AG09309 (cell line): Measurements from ENCODE around the gene ARID5B.

ENCODE experiments used
- DNase-seq: peaks from one replicate; pipeline ENCODE4 v3.0.0-alpha.2; 2010; ENCODE audit warnings: low read depth
- H3K4me3 ChIP-seq: 2 replicates; pipeline ENCODE4 v1.5.1; 2011; ENCODE audit warnings: mild to moderate bottlenecking, low read depth, low read length, moderate library complexity; ENCODE audit not compliant: control insufficient read depth
- CTCF ChIP-seq: IDR thresholded peaks from 2 replicates; pipeline ENCODE4 v1.5.1; 2011; ENCODE audit warnings: mild to moderate bottlenecking, low read depth, low read length, inconsistent platforms; ENCODE audit not compliant: insufficient read depth, control insufficient read depth; ENCODE audit errors: missing control alignments

ARID5B gene

GRCh38 chr10:61899663-61899996 lies 1.9 kb upstream of the ARID5B start:
- no peak for TF ChIP-seq CTCF
- DNase-seq: no peak
- peak overlapping the region; percentile 80 for H3K4me3 ChIP-seq

GRCh38 chr10:61899997-61900828 lies 1.3 kb upstream of the ARID5B start:
- H3K4me3 ChIP-seq: peak overlapping the region; percentile 80
- peak; percentile 52 for DNase-seq
- no peak for TF ChIP-seq CTCF

- no peak for DNase-seq
- peak overlapping the region; percentile 80 for H3K4me3 ChIP-seq
- TF ChIP-seq CTCF: no peak
These were observed 438 bp downstream of the ARID5B start for GRCh38 chr10:61901829-61902444.

- peak; percentile 15 for TF ChIP-seq CTCF
- peak overlapping the region; percentile 80 for H3K4me3 ChIP-seq
- no peak for DNase-seq
These were observed 1.1 kb downstream of the ARID5B start for GRCh38 chr10:61902445-61903220.

- peak; percentile 29 for TF ChIP-seq CTCF
- H3K4me3 ChIP-seq: peak overlapping the region; percentile 80
- no peak for DNase-seq
These were observed 1.9 kb downstream of the ARID5B start for GRCh38 chr10:61903221-61903927.

- TF ChIP-seq CTCF: no peak
- no peak for DNase-seq
- H3K4me3 ChIP-seq: peak overlapping the region; percentile 80
These were observed 2.4 kb downstream of the ARID5B start for GRCh38 chr10:61903928-61904344.
